HTR-8/SVneo (cell line): Measurements from ENCODE around the gene OR51T1.

Experiments used
- DNase-seq: peaks from one replicate; pipeline ENCODE4 v3.0.0; 2011; ENCODE audit warnings: low spot score, mixed read lengths; ENCODE audit not compliant: insufficient read length
- FAIRE-seq: peaks from 2 replicates; lab custom pipeline; 2011; peaks lifted over from hg19 to GRCh38; lab: Jason Lieb, UNC

The OR51T1 gene

DNA sequence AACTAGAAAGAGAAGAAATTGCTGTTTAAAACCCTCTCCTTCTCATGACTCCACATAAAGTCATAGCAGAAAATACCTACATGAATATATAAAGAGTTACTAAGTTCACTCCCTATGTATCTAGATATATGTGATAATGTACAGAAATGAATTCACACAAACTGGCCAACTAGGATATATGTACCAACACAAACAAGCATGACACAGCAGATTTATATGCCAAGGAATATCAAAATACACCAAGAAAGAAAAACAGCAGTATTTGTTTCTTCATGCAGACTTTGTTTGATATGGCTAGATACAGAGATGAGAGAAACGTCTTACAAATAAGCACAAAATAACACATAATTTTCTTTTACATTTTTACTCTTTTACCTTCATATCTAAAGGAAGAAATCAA is 40.6 kb downstream of the OR51T1 start:
- FAIRE-seq: no peak

GRCh38 chr11:4924239-4924638 is 42.5 kb downstream of the OR51T1 start, which contains the start of gene OR51G1:
OR51G1 (minus strand) TSS chr11:4924339; CDS start chr11:4924339, 0 bp downstream.
- FAIRE-seq: no peak

More for the DNA sequence above, 40.6 kb downstream of the OR51T1 start:
- DNase-seq: no peak

DNA sequence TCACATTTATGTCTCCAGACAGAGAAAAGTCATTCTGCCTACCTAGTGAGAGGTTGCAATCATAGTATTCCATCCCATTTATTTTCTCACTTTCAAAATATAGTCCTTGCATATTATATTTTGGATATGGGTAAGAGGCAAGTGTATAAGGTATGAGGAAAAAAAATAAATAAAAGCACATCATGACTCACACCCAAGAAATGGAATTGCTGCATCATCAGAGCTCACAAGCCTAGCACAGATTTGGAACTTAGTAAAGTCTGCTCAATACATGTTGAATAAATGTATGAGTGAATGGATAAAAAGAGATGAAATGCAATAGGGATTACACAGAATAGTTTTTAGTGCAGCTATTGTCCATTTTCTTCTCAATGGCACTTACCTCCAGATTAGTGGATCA is 44.9 kb downstream of the OR51T1 start:
- FAIRE-seq (no peak), DNase-seq (no peak)

More at GRCh38 chr11:4924239-4924638, 42.5 kb downstream of the OR51T1 start, which contains the start of gene OR51G1:
- no peak for DNase-seq
